NOMO-1 treated with dmso at 0.1 percent for 144 hours (cell line): ENCODE results near the gene NARS2.
"Not testable (repeated sequence)": the region's sequence is repeated elsewhere in the genome, so short reads cannot be mapped to it uniquely, and the experiment has no call there.

Experiments
- DNase-seq: peaks from one replicate; lab custom pipeline; 2025; ENCODE audit not compliant: unreplicated experiment; lab: John Stamatoyannopoulos, UW

The NARS2 gene

GRCh38 chr11:78548911-78549590 is 25.6 kb downstream of the NARS2 start:
- no peak for DNase-seq

GRCh38 chr11:78547931-78548705 is 26.5 kb downstream of the NARS2 start:
- DNase-seq = no peak

GRCh38 chr11:78542007-78542406 is 32.7 kb downstream of the NARS2 start:
- DNase-seq = no peak

GRCh38 chr11:78541537-78541936 is 33.1 kb downstream of the NARS2 start:
- no peak for DNase-seq

GRCh38 chr11:78540256-78540655 is 34.4 kb downstream of the NARS2 start:
- DNase-seq = no peak

- DNase-seq = no peak
Measured at GRCh38 chr11:78539506-78539905, 35.2 kb downstream of the NARS2 start.

GRCh38 chr11:78536933-78537332 is 37.7 kb downstream of the NARS2 start:
- no peak for DNase-seq

- DNase-seq = no peak
Measured at GRCh38 chr11:78535920-78536319, 38.7 kb downstream of the NARS2 start.

- no peak for DNase-seq
Measured at GRCh38 chr11:78535027-78535426, 39.6 kb downstream of the NARS2 start.

GRCh38 chr11:78533399-78533798 is 41.3 kb downstream of the NARS2 start:
- DNase-seq = peak; percentile 23

- no peak for DNase-seq
Measured at GRCh38 chr11:78532991-78533390, 41.7 kb downstream of the NARS2 start.

GRCh38 chr11:78526497-78527146 is 48.0 kb downstream of the NARS2 start:
- DNase-seq = no peak

- no peak for DNase-seq
Measured at GRCh38 chr11:78525720-78526119, 48.9 kb downstream of the NARS2 start.

GRCh38 chr11:78520230-78520629 is 54.4 kb downstream of the NARS2 start:
- no peak for DNase-seq

GRCh38 chr11:78516281-78516680 is 58.4 kb downstream of the NARS2 start:
- DNase-seq = no peak

GRCh38 chr11:78514922-78515502 is 59.7 kb downstream of the NARS2 start:
- DNase-seq = no peak

- DNase-seq = not testable (repeated sequence)
Measured at GRCh38 chr11:78513085-78513484, 61.6 kb downstream of the NARS2 start.

GRCh38 chr11:78510597-78510996 is 64.1 kb downstream of the NARS2 start:
- no peak for DNase-seq

GRCh38 chr11:78510025-78510596 is 64.6 kb downstream of the NARS2 start:
- no peak for DNase-seq

- DNase-seq = no peak
Measured at GRCh38 chr11:78504708-78505107, 70.0 kb downstream of the NARS2 start.

GRCh38 chr11:78504181-78504580 is 70.5 kb downstream of the NARS2 start:
- no peak for DNase-seq
